Thoracic aorta (tissue), 2 donors: ENCODE results near the gene BSG. TPM values are rescaled to one million over a fixed set of nuclear protein-coding genes. Genes with fewer than 3 reads are reported as not detected.

Experiments used
- ATAC-seq: fragments of 150-250 bp; one replicate; pipeline ENCODE4 v1.8.0; 2017; ENCODE audit warnings: low read depth; ENCODE audit not compliant: insufficient number of reproducible peaks, low FRiP score
- DNase-seq: peaks from one replicate; pipeline ENCODE4 v3.0.0-alpha.2; 2020; ENCODE audit warnings: low spot score
- H3K27ac ChIP-seq, 2 donors: fragments of 200-600 bp; sonication (generic); 1 replicate in 1 of 2; 2 replicates in 1 of 2; pipeline ENCODE4 v1.5.1; 2016; ENCODE audit warnings: mild to moderate bottlenecking in 2 of 2, moderate library complexity in 2 of 2
- H3K27me3 ChIP-seq: fragments of 200-600 bp; sonication (generic); replicated peaks from 2 replicates; pipeline ENCODE4 v1.6.0; 2016; ENCODE audit warnings: mild to moderate bottlenecking; ENCODE audit not compliant: insufficient read depth
- H3K36me3 ChIP-seq: fragments of 200-600 bp; sonication (generic); one replicate; pipeline ENCODE4 v1.5.1; 2016
- H3K4me1 ChIP-seq, 2 donors: fragments of 200-600 bp; sonication (generic); 1 replicate in 1 of 2; 2 replicates in 1 of 2; pipeline versions ENCODE4 v1.5.1 to v1.6.0; 2016; ENCODE audit warnings: low read depth in 2 of 2, mild to moderate bottlenecking in 1 of 2; ENCODE audit not compliant: control insufficient read depth in 1 of 2
- H3K4me3 ChIP-seq: fragments of 200-600 bp; sonication (generic); 2 replicates; pipeline ENCODE4 v1.5.1; 2016; ENCODE audit warnings: mild to moderate bottlenecking
- H3K9me3 ChIP-seq: fragments of 200-600 bp; sonication (generic); 2 replicates; pipeline ENCODE4 v1.5.1; 2016
- total RNA-seq, 2 donors: library from RNA; depleted of rRNA; stranded (reverse); fragments of >200 nt; gene quantifications; one replicate each; pipeline versions ENCODE4 v1.1.0 to v1.2.3, GENCODE V29; 2016
- TF ChIP-seq, protein P1 (sequence below): fragments of 200-600 bp; sonication (generic); IDR thresholded peaks from one replicate; pipeline ENCODE4 v1.5.1; 2019; ENCODE audit warnings: antibody characterized with exemption

Gene BSG
- total RNA-seq, 2 donors from 2014 or later = 344 to 575 TPM

DNA sequence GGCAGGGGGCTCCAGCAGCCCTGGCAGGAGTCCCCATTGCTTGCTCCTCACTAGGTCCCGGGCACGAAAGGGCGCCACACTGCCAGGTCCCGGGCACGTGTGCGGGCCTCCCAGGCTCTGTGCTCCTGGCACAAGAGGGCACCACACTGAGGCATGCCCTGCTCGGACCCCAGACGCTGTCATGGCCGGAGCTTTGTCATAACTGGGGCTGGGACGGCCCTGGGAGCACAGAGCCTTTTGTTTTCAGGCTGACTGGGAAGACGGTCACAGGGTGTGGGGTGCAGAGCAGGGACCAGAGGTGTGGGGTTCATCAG lies 7.4 kb downstream of the BSG start:
- DNase-seq (no peak), ATAC-seq (no peak)
- Histone ChIP-seq H3K27me3 (no peaks in the 10 kb centered on the region), H3K27ac (no peak overlapping the region), H3K4me3 (no peak overlapping the region), H3K9me3 (no peaks in the 10 kb centered on the region), H3K36me3 (peaks cover 39% of the 10 kb centered on the region), H3K4me1 (peaks cover 15 to 24% of the 10 kb centered on the region in 2 donors)
- TF ChIP-seq, protein P1, sequence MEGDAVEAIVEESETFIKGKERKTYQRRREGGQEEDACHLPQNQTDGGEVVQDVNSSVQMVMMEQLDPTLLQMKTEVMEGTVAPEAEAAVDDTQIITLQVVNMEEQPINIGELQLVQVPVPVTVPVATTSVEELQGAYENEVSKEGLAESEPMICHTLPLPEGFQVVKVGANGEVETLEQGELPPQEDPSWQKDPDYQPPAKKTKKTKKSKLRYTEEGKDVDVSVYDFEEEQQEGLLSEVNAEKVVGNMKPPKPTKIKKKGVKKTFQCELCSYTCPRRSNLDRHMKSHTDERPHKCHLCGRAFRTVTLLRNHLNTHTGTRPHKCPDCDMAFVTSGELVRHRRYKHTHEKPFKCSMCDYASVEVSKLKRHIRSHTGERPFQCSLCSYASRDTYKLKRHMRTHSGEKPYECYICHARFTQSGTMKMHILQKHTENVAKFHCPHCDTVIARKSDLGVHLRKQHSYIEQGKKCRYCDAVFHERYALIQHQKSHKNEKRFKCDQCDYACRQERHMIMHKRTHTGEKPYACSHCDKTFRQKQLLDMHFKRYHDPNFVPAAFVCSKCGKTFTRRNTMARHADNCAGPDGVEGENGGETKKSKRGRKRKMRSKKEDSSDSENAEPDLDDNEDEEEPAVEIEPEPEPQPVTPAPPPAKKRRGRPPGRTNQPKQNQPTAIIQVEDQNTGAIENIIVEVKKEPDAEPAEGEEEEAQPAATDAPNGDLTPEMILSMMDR = no peak

DNA sequence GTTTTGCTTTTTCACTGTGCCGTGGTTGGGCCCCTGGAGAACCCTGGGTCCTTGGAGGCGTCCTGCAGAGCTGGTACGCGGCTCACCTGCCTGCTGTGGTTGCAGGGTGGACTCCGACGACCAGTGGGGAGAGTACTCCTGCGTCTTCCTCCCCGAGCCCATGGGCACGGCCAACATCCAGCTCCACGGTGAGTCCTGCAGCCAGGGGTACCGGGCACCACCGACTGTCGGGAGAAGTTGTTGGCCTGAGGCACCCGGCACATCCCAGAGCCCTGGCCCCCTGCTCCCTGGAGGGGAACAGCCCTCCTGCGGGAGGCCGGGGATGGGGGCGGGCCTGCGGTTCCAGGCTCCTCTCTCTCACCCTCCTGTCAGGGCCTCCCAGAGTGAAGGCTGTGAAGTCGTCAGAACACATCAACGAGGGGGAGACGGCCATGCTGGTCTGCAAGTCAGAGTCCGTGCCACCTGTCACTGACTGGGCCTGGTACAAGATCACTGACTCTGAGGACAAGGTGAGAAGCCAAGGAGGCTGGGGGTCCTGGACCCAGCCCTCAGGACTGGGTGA lies 8.0 kb downstream of the BSG start:
- TF ChIP-seq, protein P1 = no peak
- no peak for ATAC-seq
- H3K27ac ChIP-seq = no peak overlapping the region

DNA sequence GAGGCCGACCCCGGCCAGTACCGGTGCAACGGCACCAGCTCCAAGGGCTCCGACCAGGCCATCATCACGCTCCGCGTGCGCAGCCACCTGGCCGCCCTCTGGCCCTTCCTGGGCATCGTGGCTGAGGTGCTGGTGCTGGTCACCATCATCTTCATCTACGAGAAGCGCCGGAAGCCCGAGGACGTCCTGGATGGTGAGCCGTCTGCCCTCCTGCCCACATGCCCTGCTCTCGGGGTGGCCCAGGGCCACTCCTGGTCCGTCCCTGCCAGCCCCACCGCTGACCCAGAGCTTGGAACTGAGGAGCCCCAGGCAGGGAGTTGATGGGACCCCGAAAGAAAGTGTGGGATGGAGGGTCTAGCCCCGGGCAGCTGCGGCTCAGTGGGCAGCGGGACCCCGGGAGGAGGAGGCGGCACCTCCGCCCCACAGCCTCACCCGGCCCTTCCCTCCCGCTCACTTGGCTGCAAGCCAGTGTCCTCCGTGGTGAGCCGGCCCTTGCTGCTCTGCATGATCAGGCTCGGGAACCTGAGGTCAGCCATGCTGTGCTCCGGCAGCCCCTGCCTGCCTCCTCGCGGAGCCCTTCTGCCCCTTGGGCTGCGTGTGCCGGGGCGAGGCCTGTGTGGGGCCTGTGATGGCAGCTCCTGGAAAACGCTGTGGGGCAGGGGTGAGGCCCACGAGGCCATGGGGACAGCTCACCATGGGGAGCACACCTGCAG lies 9.2 kb downstream of the BSG start:
- Histone ChIP-seq H3K27me3 (no peaks in the 10 kb centered on the region), H3K4me1 (peaks cover 0 to 6% of the 10 kb centered on the region in 2 donors), H3K4me3 (no peak overlapping the region), H3K36me3 (peaks cover 39% of the 10 kb centered on the region), H3K27ac (no peak overlapping the region), H3K9me3 (no peaks in the 10 kb centered on the region)
- ATAC-seq (no peak), DNase-seq (no peak)
- TF ChIP-seq, protein P1 = no peak

More for the DNA sequence above, 8.0 kb downstream of the BSG start:
- H3K4me3 ChIP-seq = no peak overlapping the region
- no peak for DNase-seq
- H3K27me3 ChIP-seq = no peaks in the 10 kb centered on the region
- peaks cover 10 to 18% of the 10 kb centered on the region in 2 donors for H3K4me1 ChIP-seq
- peaks cover 39% of the 10 kb centered on the region for H3K36me3 ChIP-seq
- no peaks in the 10 kb centered on the region for H3K9me3 ChIP-seq

DNA sequence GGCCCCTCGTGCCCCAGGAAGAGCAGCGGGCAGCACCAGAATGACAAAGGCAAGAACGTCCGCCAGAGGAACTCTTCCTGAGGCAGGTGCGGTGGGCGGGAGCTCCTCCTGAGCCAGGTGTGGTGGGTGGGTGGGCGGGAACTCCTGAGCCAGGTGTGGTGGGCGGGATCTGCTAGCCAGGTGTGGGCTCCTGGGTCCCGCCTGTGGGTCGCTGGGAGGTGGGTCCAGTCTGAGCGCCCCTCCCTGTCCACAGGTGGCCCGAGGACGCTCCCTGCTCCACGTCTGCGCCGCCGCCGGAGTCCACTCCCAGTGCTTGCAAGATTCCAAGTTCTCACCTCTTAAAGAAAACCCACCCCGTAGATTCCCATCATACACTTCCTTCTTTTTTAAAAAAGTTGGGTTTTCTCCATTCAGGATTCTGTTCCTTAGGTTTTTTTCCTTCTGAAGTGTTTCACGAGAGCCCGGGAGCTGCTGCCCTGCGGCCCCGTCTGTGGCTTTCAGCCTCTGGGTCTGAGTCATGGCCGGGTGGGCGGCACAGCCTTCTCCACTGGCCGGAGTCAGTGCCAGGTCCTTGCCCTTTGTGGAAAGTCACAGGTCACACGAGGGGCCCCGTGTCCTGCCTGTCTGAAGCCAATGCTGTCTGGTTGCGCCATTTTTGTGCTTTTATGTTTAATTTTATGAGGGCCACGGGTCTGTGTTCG lies 10.3 kb downstream of the BSG start:
- ATAC-seq (no peak), DNase-seq (no peak)
- Histone ChIP-seq H3K36me3 (peaks cover 39% of the 10 kb centered on the region), H3K9me3 (no peaks in the 10 kb centered on the region), H3K4me3 (no peak overlapping the region), H3K4me1 (no peaks in the 10 kb centered on the region), H3K27me3 (no peaks in the 10 kb centered on the region), H3K27ac (no peak overlapping the region)
- TF ChIP-seq, protein P1 = no peak

DNA sequence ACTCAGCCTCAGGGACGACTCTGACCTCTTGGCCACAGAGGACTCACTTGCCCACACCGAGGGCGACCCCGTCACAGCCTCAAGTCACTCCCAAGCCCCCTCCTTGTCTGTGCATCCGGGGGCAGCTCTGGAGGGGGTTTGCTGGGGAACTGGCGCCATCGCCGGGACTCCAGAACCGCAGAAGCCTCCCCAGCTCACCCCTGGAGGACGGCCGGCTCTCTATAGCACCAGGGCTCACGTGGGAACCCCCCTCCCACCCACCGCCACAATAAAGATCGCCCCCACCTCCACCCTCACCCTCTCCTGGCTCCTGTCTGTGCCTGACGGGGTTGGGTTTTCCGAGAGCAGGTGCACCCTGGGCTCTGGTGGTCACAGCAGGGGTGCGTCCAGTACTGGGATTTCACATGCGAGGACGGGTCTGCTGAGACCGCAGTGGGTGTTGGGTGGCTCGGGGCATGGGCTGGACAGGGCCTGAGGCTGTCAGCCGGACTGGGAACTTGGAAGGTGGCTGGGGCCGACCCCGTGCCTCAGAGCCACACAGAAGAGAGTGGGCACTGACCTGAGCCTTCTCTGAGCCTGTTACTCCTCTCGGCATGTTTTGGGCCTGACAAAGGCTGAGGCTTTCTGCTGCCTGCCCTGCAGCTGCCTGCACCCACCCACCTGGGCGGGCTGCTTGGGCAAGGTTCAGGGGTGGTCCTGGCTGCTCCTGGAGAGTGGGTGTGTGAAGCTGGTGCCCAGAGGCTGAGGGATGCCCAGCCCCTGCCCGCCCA lies 11.0 kb downstream of the BSG start:
- H3K27ac ChIP-seq = no peak overlapping the region
- H3K36me3 ChIP-seq = peaks cover 36% of the 10 kb centered on the region
- ATAC-seq (no peak), DNase-seq (no peak)
- H3K4me3 ChIP-seq = no peak overlapping the region
- TF ChIP-seq, protein P1 = no peak
- H3K9me3 ChIP-seq = no peaks in the 10 kb centered on the region
- no peaks in the 10 kb centered on the region for H3K27me3 ChIP-seq
- H3K4me1 ChIP-seq = no peaks in the 10 kb centered on the region
